Liver (tissue), 9 donors: ENCODE data around the gene RHOT2. TPM values are rescaled to one million over a fixed set of nuclear protein-coding genes. Genes with fewer than 3 reads are reported as not detected.
A peak's percentile ranks its signal among the peaks of the same experiment; 100 is the strongest.

Source experiments
- DNase-seq: peaks from one replicate; pipeline ENCODE4 v3.0.0-alpha.2; 2017; ENCODE audit warnings: low spot score
- H3K27ac ChIP-seq, 2 donors: one replicate each; pipeline ENCODE4 v1.7.0; 2013; ENCODE audit warnings: inconsistent platforms in 2 of 2, low read length in 2 of 2, control low read depth in 1 of 2, low read depth in 1 of 2, mild to moderate bottlenecking in 1 of 2
- H3K27me3 ChIP-seq, 4 donors: one replicate each; pipeline versions ENCODE4 v1.6.1 to v1.7.0; 2013; ENCODE audit warnings: low read length in 3 of 4, inconsistent platforms in 1 of 4, mild to moderate bottlenecking in 1 of 4, moderate library complexity in 1 of 4; ENCODE audit not compliant: control insufficient read depth in 4 of 4, insufficient read depth in 4 of 4
- H3K36me3 ChIP-seq, 4 donors: one replicate each; pipeline versions ENCODE4 v1.6.1 to v1.7.0; 2013; ENCODE audit warnings: low read length in 3 of 4, mild to moderate bottlenecking in 3 of 4, low read depth in 1 of 4, moderate library complexity in 1 of 4; ENCODE audit not compliant: control insufficient read depth in 4 of 4, insufficient read depth in 3 of 4
- H3K4me1 ChIP-seq, 4 donors: one replicate each; pipeline versions ENCODE4 v1.6.1 to v1.7.0; 2013; ENCODE audit warnings: low read length in 3 of 4, mild to moderate bottlenecking in 3 of 4, moderate library complexity in 1 of 4; ENCODE audit not compliant: control insufficient read depth in 4 of 4, insufficient read depth in 4 of 4
- H3K4me3 ChIP-seq, 3 donors: one replicate each; pipeline versions ENCODE4 v1.6.1 to v1.7.0; 2013; ENCODE audit warnings: low read length in 3 of 3, control low read depth in 1 of 3, low read depth in 1 of 3, mild to moderate bottlenecking in 1 of 3
- H3K9ac ChIP-seq, 2 donors: one replicate each; pipeline ENCODE4 v1.7.0; 2013; ENCODE audit warnings: low read length in 2 of 2, mild to moderate bottlenecking in 2 of 2, moderate library complexity in 2 of 2, control low read depth in 1 of 2, low read depth in 1 of 2
- H3K9me3 ChIP-seq, 4 donors: one replicate each; pipeline versions ENCODE4 v1.6.1 to v1.7.0; 2013; ENCODE audit warnings: low read length in 3 of 4; ENCODE audit not compliant: control insufficient read depth in 4 of 4
- ATF3 ChIP-seq: IDR thresholded peaks from 2 replicates; pipeline ENCODE4 v1.6.1; 2016; ENCODE audit warnings: antibody characterized with exemption
- CTCF ChIP-seq: fragments of 150-350 bp; IDR thresholded peaks from 2 replicates; pipeline ENCODE4 v1.5.1; 2017; ENCODE audit warnings: improper control_type of control experiment, low read depth, low read length; ENCODE audit not compliant: missing input control
- EGR1 ChIP-seq, 2 donors: IDR thresholded peaks; 2 replicates each; pipeline ENCODE4 v1.6.1; 2016 to 2018; ENCODE audit warnings: antibody characterized with exemption in 2 of 2, low read depth in 2 of 2
- FOXA1 ChIP-seq: IDR thresholded peaks from 2 replicates; pipeline ENCODE4 v1.6.1; 2016; ENCODE audit warnings: antibody characterized with exemption
- FOXA2 ChIP-seq: IDR thresholded peaks from 2 replicates; pipeline ENCODE4 v1.6.1; 2016; ENCODE audit warnings: antibody characterized with exemption
- GABPA ChIP-seq, 2 donors: IDR thresholded peaks in 1 of 2; conservative IDR thresholded peaks in 1 of 2; 2 replicates each; pipeline ENCODE4 v1.6.1; 2016; ENCODE audit warnings: antibody characterized with exemption in 2 of 2, mild to moderate bottlenecking in 1 of 2, moderate library complexity in 1 of 2
- HNF4A ChIP-seq, 2 donors: conservative IDR thresholded peaks; 2 replicates each; pipeline ENCODE4 v1.6.1; 2016; ENCODE audit warnings: antibody characterized with exemption in 2 of 2, mild to moderate bottlenecking in 2 of 2
- HNF4G ChIP-seq: IDR thresholded peaks from 2 replicates; pipeline ENCODE4 v1.6.1; 2016; ENCODE audit warnings: antibody characterized with exemption
- JUND ChIP-seq, 2 donors: IDR thresholded peaks; 2 replicates each; pipeline ENCODE4 v1.6.1; 2016; ENCODE audit warnings: antibody characterized with exemption in 2 of 2
- MAX ChIP-seq: IDR thresholded peaks from 2 replicates; pipeline ENCODE4 v1.6.1; 2016; ENCODE audit warnings: antibody characterized with exemption
- NR2F2 ChIP-seq: IDR thresholded peaks from 2 replicates; pipeline ENCODE4 v1.6.1; 2016; ENCODE audit warnings: antibody characterized with exemption
- RAD21 ChIP-seq, 2 donors: IDR thresholded peaks; 2 replicates each; pipeline ENCODE4 v1.6.1; 2016; ENCODE audit warnings: antibody characterized with exemption in 2 of 2, mild to moderate bottlenecking in 2 of 2
- REST ChIP-seq: IDR thresholded peaks from 2 replicates; pipeline ENCODE4 v1.6.1; 2016; ENCODE audit warnings: antibody characterized with exemption, mild to moderate bottlenecking
- RXRA ChIP-seq, 2 donors: IDR thresholded peaks; 2 replicates each; pipeline ENCODE4 v1.6.1; 2017 to 2018; ENCODE audit warnings: antibody characterized with exemption in 2 of 2, mild to moderate bottlenecking in 1 of 2
- SP1 ChIP-seq: IDR thresholded peaks from 2 replicates; pipeline ENCODE4 v1.6.1; 2018; ENCODE audit warnings: antibody characterized with exemption, mild to moderate bottlenecking
- YY1 ChIP-seq: IDR thresholded peaks from 2 replicates; pipeline ENCODE4 v1.6.1; 2016; ENCODE audit warnings: antibody characterized with exemption, mild to moderate bottlenecking
- ZBTB33 ChIP-seq: IDR thresholded peaks from 2 replicates; pipeline ENCODE4 v1.6.1; 2016; ENCODE audit warnings: antibody characterized with exemption
- WGBS: extraction: QIAGEN DNeasy Blood & Tissue Kit; methylation state at CpG from one replicate; pipeline ENCODE4 v1.1.7; 2013; 5-methylcytosine and 5-hydroxymethylcytosine counted together
- polyA plus RNA-seq, 2 donors: library from polyadenylated mRNA; stranded (reverse) in 1 of 2; unstranded in 1 of 2; fragments of 200-250 nt in 1 of 2; fragments of >200 nt in 1 of 2; fragmentation: Nextera tagmentation in 1 of 2; extraction: Ambion mirVana in 1 of 2; gene quantifications; one replicate each; pipeline versions ENCODE4 v1.2.1 to v1.2.3, GENCODE V29; 2013 to 2015
- total RNA-seq, 2 donors: library from RNA; depleted of rRNA; stranded (reverse); fragments of >200 nt; gene quantifications; one replicate each; pipeline ENCODE4 v1.2.3, GENCODE V29; 2014
- donor health status: healthy.
- donor health status: healthy.
- donor health status: healthy.
- donor health status: healthy.
- donor health status: healthy.

The RHOT2 gene
- total and polyA plus RNA-seq, 4 donors: 20.8 to 37.9 (median 34.3) TPM

GRCh38 chr16:706189-707061, 38.5 kb downstream of the RHOT2 start:
- Histone ChIP-seq H3K4me1 (peaks cover 0 to 4% (median 0%) of the 10 kb centered on the region in 4 donors), H3K9me3 (no peaks in the 10 kb centered on the region), H3K27me3 (peaks cover 4 to 20% (median 14%) of the 10 kb centered on the region in 4 donors), H3K4me3 (peak overlapping the region in 1 of 3 donors; percentile 15), H3K36me3 (no peaks in the 10 kb centered on the region), H3K27ac (no peak overlapping the region), H3K9ac (no peak overlapping the region)
- 6% methylated on average over 49 of the region's 49 CpGs for WGBS
- no peak for DNase-seq
- no peak for TF ChIP-seq EGR1 (IDR thresholded peaks at IDR 0.05; ENCODE audit: low read depth in 2 of 2)
- TF ChIP-seq SP1: no peak
- TF ChIP-seq JUND (IDR thresholded peaks at IDR 0.05): no peak
- TF ChIP-seq GABPA (IDR thresholded peaks at IDR 0.05 in 1 of 2, conservative IDR thresholded peaks at IDR 0.05 in 1 of 2): no peak
- TF ChIP-seq YY1: no peak
- no peak for TF ChIP-seq HNF4G
- no peak for TF ChIP-seq ZBTB33
- TF ChIP-seq RAD21 (IDR thresholded peaks at IDR 0.05): no peak
- no peak for TF ChIP-seq CTCF
- TF ChIP-seq REST: no peak
- no peak for TF ChIP-seq HNF4A (conservative IDR thresholded peaks at IDR 0.05)
- no peak for TF ChIP-seq NR2F2

GRCh38 chr16:707062-707538, 39.2 kb downstream of the RHOT2 start:
- Histone ChIP-seq H3K36me3 (no peaks in the 10 kb centered on the region), H3K4me1 (peaks cover 0 to 4% (median 0%) of the 10 kb centered on the region in 4 donors), H3K27me3 (peaks cover 4 to 20% (median 14%) of the 10 kb centered on the region in 4 donors), H3K27ac (no peak overlapping the region), H3K4me3 (no peak overlapping the region), H3K9me3 (no peaks in the 10 kb centered on the region), H3K9ac (no peak overlapping the region)
- no peak for DNase-seq
- 43% methylated on average over 14 of the region's 14 CpGs for WGBS
- TF ChIP-seq RXRA (IDR thresholded peaks at IDR 0.05) (no peak), FOXA1 (no peak), MAX (no peak), ZBTB33 (no peak), HNF4A (conservative IDR thresholded peaks at IDR 0.05) (no peak), FOXA2 (no peak), NR2F2 (no peak), EGR1 (IDR thresholded peaks at IDR 0.05; ENCODE audit: low read depth in 2 of 2) (no peak), ATF3 (no peak), SP1 (no peak), GABPA (IDR thresholded peaks at IDR 0.05 in 1 of 2, conservative IDR thresholded peaks at IDR 0.05 in 1 of 2) (no peak)
